NCI-H2227 (cell line): ENCODE results near the gene OR52E1.

ENCODE experiments used
- DNase-seq: peaks from one replicate; lab custom pipeline; 2025; ENCODE audit not compliant: unreplicated experiment; lab: John Stamatoyannopoulos, UW

The OR52E1 gene

GRCh38 chr11:5115339-5115738 is 46.0 kb downstream of the OR52E1 start:
- DNase-seq, result no peak

- no peak for DNase-seq
Measured at GRCh38 chr11:5117588-5117987, 48.2 kb downstream of the OR52E1 start.

GRCh38 chr11:5118893-5119292 is 49.5 kb downstream of the OR52E1 start:
- DNase-seq, result no peak
